Activated CD8-positive, alpha-beta memory T cell treated with anti-CD3 and anti-CD28 coated beads for 36 hours (primary cell): ENCODE measurements around the gene WNT1. TPM values are rescaled to one million over a fixed set of nuclear protein-coding genes. Genes with fewer than 3 reads are reported as not detected.

ENCODE experiments used
- CTCF ChIA-PET: fragments of 350-600 bp; sonication (Branson Sonifier 250); formaldehyde crosslinking; loops from one replicate; lab custom pipeline; 2021; ENCODE audit warnings: antibody characterized with exemption; lab: Charles Lee
- POLR2A ChIA-PET: fragments of 350-600 bp; sonication (Branson Sonifier 250); formaldehyde crosslinking; loops from one replicate; lab custom pipeline; 2021; ENCODE audit warnings: antibody characterized with exemption; lab: Charles Lee
- total RNA-seq, 2 experiments: library from RNA; stranded (reverse); gene quantifications; one replicate each; pipeline ENCODE4 v1.2.3, GENCODE V29; 2021

Gene WNT1
- total RNA-seq, 2 experiments from 2014 or later, result not detected

GRCh38 chr12:49012739-49013138 is 34.6 kb downstream of the WNT1 start:
- CTCF ChIA-PET, result interaction anchor here (2.6 kb wide), 1 partner anchor 16 kb away, joined by 6 read pairs; no protein-coding TSS in a partner anchor
- POLR2A ChIA-PET, result no interaction called here

- POLR2A ChIA-PET, result no interaction called here
- CTCF ChIA-PET, result interaction anchor here (0.6 to 2.6 kb wide), 2 partner anchors 16 to 234 kb away, joined by 3 to 6 read pairs; no protein-coding TSS in a partner anchor
Observed at GRCh38 chr12:49013428-49013827, 35.3 kb downstream of the WNT1 start.

- POLR2A ChIA-PET, result no interaction called here
- CTCF ChIA-PET, result interaction anchor here (1.7 to 2.6 kb wide), 2 partner anchors 17 to 74 kb away, joined by 6 to 7 read pairs; no protein-coding TSS in a partner anchor
Observed at GRCh38 chr12:49014547-49014946, 36.4 kb downstream of the WNT1 start.

GRCh38 chr12:49015196-49015595 is 37.1 kb downstream of the WNT1 start:
- POLR2A ChIA-PET, result interaction anchor here (0.9 kb wide), 1 partner anchor 14 kb away, joined by 3 read pairs; no protein-coding TSS in a partner anchor
- CTCF ChIA-PET, result interaction anchor here (1.7 kb wide), 1 partner anchor 74 kb away, joined by 7 read pairs; no protein-coding TSS in a partner anchor

GRCh38 chr12:49017891-49018260 is 39.8 kb downstream of the WNT1 start:
- CTCF ChIA-PET, result interaction anchor here (0.6 to 2.2 kb wide), 9 partner anchors 15 to 380 kb away, joined by 3 to 7 read pairs (median 4); partner anchors contain the start of genes DDN and WNT1
- POLR2A ChIA-PET, result interaction anchor here (0.6 to 1.0 kb wide), 2 partner anchors 38 to 217 kb away, joined by 3 to 7 read pairs; no protein-coding TSS in a partner anchor

GRCh38 chr12:49018261-49019119 is 40.4 kb downstream of the WNT1 start, which contains the start of gene PRKAG1:
Gene PRKAG1, minus strand, starts transcription at chr12:49018776. Its CDS starts 36 bp downstream, at chr12:49018740.
- POLR2A ChIA-PET, result interaction anchor here (0.6 to 1.0 kb wide), 2 partner anchors 37 to 217 kb away, joined by 3 to 7 read pairs; no protein-coding TSS in a partner anchor
- CTCF ChIA-PET, result interaction anchor here (0.6 to 2.2 kb wide), 12 partner anchors 15 to 379 kb away, joined by 3 to 7 read pairs (median 4); partner anchors contain the start of genes DDN, KMT2D and WNT1

GRCh38 chr12:49019120-49019430 is 41.0 kb downstream of the WNT1 start:
- ChIA-PET POLR2A (interaction anchor here (0.6 to 1.3 kb wide), 3 partner anchors 22 to 245 kb away, joined by 4 to 5 read pairs (median 5); no protein-coding TSS in a partner anchor), CTCF (interaction anchor here (1.3 to 1.9 kb wide), 6 partner anchors 12 to 111 kb away, joined by 3 to 10 read pairs (median 5); partner anchors contain the start of gene KMT2D)

GRCh38 chr12:49019443-49020324 is 41.6 kb downstream of the WNT1 start:
- POLR2A ChIA-PET, result interaction anchor here (0.5 to 1.3 kb wide), 6 partner anchors 18 to 1133 kb away, joined by 3 to 5 read pairs (median 4); no protein-coding TSS in a partner anchor
- CTCF ChIA-PET, result interaction anchor here (0.8 to 1.9 kb wide), 14 partner anchors 12 to 166 kb away, joined by 3 to 10 read pairs (median 4); partner anchors contain the start of gene KMT2D

GRCh38 chr12:49020441-49020840 is 42.3 kb downstream of the WNT1 start:
- POLR2A ChIA-PET, result interaction anchor here (0.5 to 1.3 kb wide), 2 partner anchors 24 to 39 kb away, joined by 3 to 5 read pairs; no protein-coding TSS in a partner anchor
- CTCF ChIA-PET, result interaction anchor here (0.6 to 1.9 kb wide), 15 partner anchors 11 to 167 kb away, joined by 3 to 10 read pairs (median 4); partner anchors contain the start of gene KMT2D

GRCh38 chr12:49021292-49021915 is 43.3 kb downstream of the WNT1 start:
- ChIA-PET CTCF (interaction anchor here (1.5 kb wide), 1 partner anchor 109 kb away, joined by 3 read pairs; the partner anchor contains the start of gene TUBA1B), POLR2A (no interaction called here)

GRCh38 chr12:49022558-49023178 is 44.5 kb downstream of the WNT1 start:
- ChIA-PET POLR2A (no interaction called here), CTCF (interaction anchor here (0.6 to 1.5 kb wide), 4 partner anchors 11 to 108 kb away, joined by 3 to 4 read pairs (median 3); partner anchors contain the start of gene TUBA1B)

- ChIA-PET CTCF (no interaction called here), POLR2A (no interaction called here)
Observed at GRCh38 chr12:49023812-49024211, 45.7 kb downstream of the WNT1 start.

- POLR2A ChIA-PET, result no interaction called here
- CTCF ChIA-PET, result interaction anchor here (0.6 kb wide), 1 partner anchor 114 kb away, joined by 3 read pairs; no protein-coding TSS in a partner anchor
Observed at GRCh38 chr12:49024543-49024942, 46.4 kb downstream of the WNT1 start.

- CTCF ChIA-PET, result no interaction called here
Observed at GRCh38 chr12:49025463-49025862, 47.3 kb downstream of the WNT1 start.

GRCh38 chr12:49026101-49026500 is 48.0 kb downstream of the WNT1 start:
- ChIA-PET CTCF (no interaction called here), POLR2A (no interaction called here)

More at GRCh38 chr12:49025463-49025862, 47.3 kb downstream of the WNT1 start:
- POLR2A ChIA-PET, result no interaction called here

- ChIA-PET CTCF (interaction anchor here (2.7 kb wide), 1 partner anchor 17 kb away, joined by 8 read pairs; no protein-coding TSS in a partner anchor), POLR2A (no interaction called here)
Observed at GRCh38 chr12:49026678-49027480, 48.8 kb downstream of the WNT1 start.
